ENCODE measurements around the gene UTRN.

- no peak for TF ChIP-seq CTCF (conservative IDR thresholded peaks at IDR 0.05 in 1 of 2, IDR thresholded peaks at IDR 0.05 in 1 of 2; ENCODE audit: low read depth in 1 of 2, low read length in 2 of 2)
- no peak for TF ChIP-seq EZH2 (IDR thresholded peaks at IDR 0.05; ENCODE audit: low read length, missing control alignments)
Observed at GRCh38 chr6:144264270-144265060, 20.7 kb upstream of the UTRN start.
